SJSA1 (cell line): ENCODE data around the gene INPP5A. TPM values are rescaled to one million over a fixed set of nuclear protein-coding genes. Genes with fewer than 3 reads are reported as not detected.
"Not testable (repeated sequence)": the region's sequence is repeated elsewhere in the genome, so short reads cannot be mapped to it uniquely, and the experiment has no call there.

Source experiments
- DNase-seq, 2 experiments: peaks; one replicate each; pipeline ENCODE4 v3.0.0-alpha.2; 2015 to 2020; ENCODE audit warnings: low spot score in 2 of 2, low read depth in 1 of 2
- H3K27ac ChIP-seq: fragments of 250-450 bp; sonication (Bioruptor Pico); 2 replicates; pipeline ENCODE4 v1.5.1; 2020; ENCODE audit warnings: mild to moderate bottlenecking, moderate library complexity
- H3K27me3 ChIP-seq: fragments of 250-450 bp; sonication (Bioruptor Pico); replicated peaks from 2 replicates; pipeline ENCODE4 v1.5.1; 2020; ENCODE audit warnings: mild to moderate bottlenecking, moderate library complexity
- H3K36me3 ChIP-seq: fragments of 250-450 bp; sonication (Bioruptor Pico); 2 replicates; pipeline ENCODE4 v1.5.1; 2020; ENCODE audit warnings: mild to moderate bottlenecking
- H3K4me1 ChIP-seq: fragments of 250-450 bp; sonication (Bioruptor Pico); replicated peaks from 2 replicates; pipeline ENCODE4 v1.6.1; 2021; ENCODE audit warnings: mild to moderate bottlenecking
- H3K4me3 ChIP-seq: fragments of 250-450 bp; sonication (Bioruptor Pico); 2 replicates; pipeline ENCODE4 v1.5.1; 2020; ENCODE audit warnings: mild to moderate bottlenecking
- H3K9me3 ChIP-seq: fragments of 250-450 bp; sonication (Bioruptor Pico); replicated peaks from 2 replicates; pipeline ENCODE4 v1.5.1; 2020; ENCODE audit warnings: mild to moderate bottlenecking
- total RNA-seq: library from RNA; depleted of rRNA; stranded (reverse); fragments of >200 nt; shearing (Covaris generic); gene quantifications from 2 replicates; pipeline ENCODE4 v1.2.3, GENCODE V29; 2014

Gene INPP5A
- total RNA-seq, 1 experiment from 2014 or later = 56.8 TPM

DNA sequence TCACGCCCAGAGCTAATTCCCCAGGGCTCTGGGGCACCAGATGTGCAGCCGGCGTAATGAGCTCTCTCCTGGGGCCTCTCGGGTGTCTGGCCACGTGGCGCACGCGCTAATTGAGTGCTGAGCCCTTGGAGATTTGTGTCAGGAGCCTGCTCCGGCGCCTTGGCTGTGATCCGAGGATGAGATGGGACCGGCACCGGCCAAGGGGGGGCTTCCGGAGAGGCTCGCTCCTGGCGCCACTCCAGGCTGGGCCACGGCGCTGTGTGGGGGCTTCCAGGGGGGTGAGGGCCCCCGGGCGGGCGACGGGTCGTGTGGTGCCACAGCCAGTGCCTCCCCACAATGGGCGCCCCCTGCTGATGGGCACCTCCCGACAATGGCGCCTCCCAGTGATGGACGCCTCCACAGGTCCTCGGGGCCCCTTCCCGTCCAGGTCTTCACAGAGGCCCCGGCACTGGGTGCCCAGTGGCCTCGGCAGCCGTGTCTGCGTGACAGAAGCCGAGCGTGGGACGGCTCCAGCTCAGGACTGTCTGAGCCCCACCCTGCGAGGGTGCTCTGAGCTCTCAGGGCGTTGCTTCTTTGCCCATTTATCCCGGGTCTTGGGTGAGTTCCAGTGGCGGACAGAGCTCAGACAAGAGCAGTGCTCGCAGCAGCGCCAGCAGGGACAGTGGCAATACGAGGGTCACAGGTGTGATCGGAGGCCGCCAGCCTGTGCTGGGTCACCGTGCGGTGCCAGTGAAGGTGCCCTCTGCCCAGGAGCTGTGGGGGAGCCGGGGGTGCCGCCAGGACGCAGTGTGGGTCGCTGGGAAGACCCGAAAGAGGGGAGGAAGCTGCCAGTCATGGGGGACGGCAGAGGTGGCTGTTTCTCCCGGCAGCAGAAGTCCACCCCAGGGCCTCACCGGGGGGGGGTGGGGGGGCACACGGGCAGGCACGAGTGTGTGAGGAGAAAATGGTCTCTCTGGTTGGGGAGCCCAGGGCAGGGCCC lies 256.6 kb downstream of the INPP5A start:
- DNase-seq = no peak
- H3K27ac ChIP-seq = no peak overlapping the region
- peaks cover 19% of the 10 kb centered on the region for H3K27me3 ChIP-seq
- H3K9me3 ChIP-seq = peaks cover 5% of the 10 kb centered on the region; the same call in 1 of the 2 replicates
- no peaks in the 10 kb centered on the region for H3K36me3 ChIP-seq
- H3K4me3 ChIP-seq = no peak overlapping the region
- H3K4me1 ChIP-seq = peaks cover 7% of the 10 kb centered on the region

DNA sequence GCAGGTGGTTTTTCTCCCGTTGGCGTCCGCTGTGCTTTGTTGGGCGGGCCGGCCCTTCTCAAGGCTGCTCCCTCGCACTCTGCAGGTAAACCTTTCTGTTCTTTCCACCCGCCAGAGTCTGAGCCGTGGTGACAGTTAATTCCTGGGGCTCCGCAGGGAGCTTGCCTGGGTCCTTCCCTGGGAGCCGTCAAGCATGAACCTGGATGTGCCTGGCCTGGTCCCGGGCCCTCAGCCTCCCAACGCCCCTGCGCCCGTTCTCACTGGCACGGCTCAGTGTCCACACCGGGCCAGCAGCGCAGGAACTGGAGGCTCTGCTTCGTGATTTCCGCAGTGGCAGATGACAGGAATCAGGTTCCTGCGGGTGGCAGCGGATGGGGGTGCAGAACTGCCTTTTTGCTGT lies 259.3 kb downstream of the INPP5A start:
- H3K27ac ChIP-seq = no peak overlapping the region
- H3K4me3 ChIP-seq = no peak overlapping the region
- no peak for DNase-seq
- peaks cover 7% of the 10 kb centered on the region for H3K4me1 ChIP-seq
- H3K36me3 ChIP-seq = no peaks in the 10 kb centered on the region
- H3K9me3 ChIP-seq = peaks cover 5% of the 10 kb centered on the region; the same call in 1 of the 2 replicates
- H3K27me3 ChIP-seq = peaks cover 6% of the 10 kb centered on the region; the same call in 1 of the 2 replicates

DNA sequence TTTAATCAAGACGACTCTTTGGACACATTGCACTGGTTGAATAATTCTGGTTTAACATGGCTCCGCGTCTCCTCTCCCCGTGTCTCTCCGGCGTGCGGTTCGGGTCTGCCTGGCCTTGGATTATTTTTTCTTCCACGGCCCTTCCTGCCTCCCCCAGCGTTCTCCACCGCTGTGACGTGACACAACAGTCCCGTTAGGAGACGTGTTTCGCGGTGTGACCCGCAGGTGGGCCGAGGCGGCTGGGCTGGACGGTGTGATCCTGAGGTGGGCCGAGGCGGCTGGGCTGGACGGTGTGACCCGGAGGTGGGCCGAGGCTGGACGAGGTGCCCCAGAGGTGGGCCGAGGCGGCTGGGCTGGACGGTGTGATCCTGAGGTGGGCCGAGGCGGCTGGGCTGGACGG lies 260.4 kb downstream of the INPP5A start:
- H3K36me3 ChIP-seq, H3K4me3 ChIP-seq, H3K4me1 ChIP-seq, DNase-seq, H3K27ac ChIP-seq, H3K9me3 ChIP-seq, H3K27me3 ChIP-seq: not testable (repeated sequence)

DNA sequence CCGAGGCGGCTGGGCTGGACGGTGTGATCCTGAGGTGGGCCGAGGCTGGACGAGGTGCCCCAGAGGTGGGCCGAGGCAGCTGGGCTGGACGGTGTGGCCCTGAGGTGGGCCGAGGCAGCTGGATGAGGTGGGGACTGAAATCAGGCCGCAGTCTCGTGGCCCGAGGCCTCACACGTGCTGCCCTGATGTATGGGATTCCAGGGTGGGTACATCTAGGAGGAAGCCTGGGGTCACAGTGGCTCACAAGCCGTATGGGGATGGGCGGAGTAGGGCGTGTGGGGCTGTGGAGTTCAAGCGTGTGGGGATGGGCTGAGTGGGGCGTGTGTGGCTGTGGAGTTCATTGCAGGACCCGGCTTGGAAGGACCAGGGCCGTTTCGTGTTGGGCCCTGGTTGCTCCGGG lies 260.8 kb downstream of the INPP5A start:
- Histone ChIP-seq H3K36me3 (no peaks in the 10 kb centered on the region), H3K4me1 (peaks cover 7% of the 10 kb centered on the region), H3K9me3 (peaks cover 3% of the 10 kb centered on the region; the same call in 1 of the 2 replicates), H3K27ac (no peak overlapping the region), H3K4me3 (no peak overlapping the region), H3K27me3 (peaks cover 3% of the 10 kb centered on the region; the same call in 1 of the 2 replicates)
- no peak for DNase-seq

DNA sequence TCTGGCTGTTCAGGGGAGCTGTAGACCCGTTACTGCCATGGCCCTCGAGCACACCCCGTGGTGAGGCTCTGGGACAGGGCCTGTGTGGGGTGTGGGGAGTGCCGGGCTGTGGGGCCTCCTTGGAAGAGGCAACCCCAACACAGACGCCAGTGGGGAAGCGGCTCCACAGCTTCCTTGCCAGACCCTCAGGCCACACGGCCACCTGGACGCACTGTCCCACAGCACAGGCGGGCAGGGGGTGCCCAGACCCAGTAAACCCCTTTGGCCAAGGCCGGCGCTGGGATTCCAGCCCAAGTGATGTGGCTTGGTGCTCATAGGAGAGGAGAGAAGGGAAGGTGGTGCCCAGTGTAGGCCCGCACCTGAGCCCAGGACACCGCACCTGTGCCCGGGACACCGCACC lies 261.3 kb downstream of the INPP5A start:
- no peaks in the 10 kb centered on the region for H3K9me3 ChIP-seq
- no peaks in the 10 kb centered on the region for H3K27me3 ChIP-seq
- no peak overlapping the region for H3K4me3 ChIP-seq
- peaks cover 2% of the 10 kb centered on the region for H3K4me1 ChIP-seq
- DNase-seq = no peak
- H3K36me3 ChIP-seq = no peaks in the 10 kb centered on the region
- H3K27ac ChIP-seq = no peak overlapping the region

DNA sequence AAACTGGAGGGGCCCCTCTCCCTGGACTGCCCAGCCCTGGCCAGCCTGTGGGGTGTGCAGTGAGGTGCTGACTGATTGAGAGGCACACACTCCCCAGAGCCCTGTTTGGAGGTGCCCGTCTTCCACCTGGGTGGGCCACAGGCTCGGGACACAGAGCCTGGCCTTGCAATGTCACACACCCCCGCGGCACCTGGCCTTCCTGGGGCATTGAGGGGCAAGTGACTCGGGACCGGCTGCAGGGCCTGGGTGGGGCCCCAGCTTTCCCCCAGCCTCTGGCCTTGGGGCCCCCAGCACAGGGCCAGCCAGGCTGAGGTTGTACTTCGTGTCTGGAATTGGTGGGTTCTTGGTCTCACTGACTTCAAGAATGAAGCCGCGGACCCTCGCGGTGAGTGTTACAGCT lies 262.3 kb downstream of the INPP5A start:
- Histone ChIP-seq H3K4me1 (no peaks in the 10 kb centered on the region), H3K27ac (no peak overlapping the region), H3K27me3 (no peaks in the 10 kb centered on the region), H3K36me3 (no peaks in the 10 kb centered on the region), H3K4me3 (no peak overlapping the region), H3K9me3 (no peaks in the 10 kb centered on the region)
- DNase-seq = no peak

DNA sequence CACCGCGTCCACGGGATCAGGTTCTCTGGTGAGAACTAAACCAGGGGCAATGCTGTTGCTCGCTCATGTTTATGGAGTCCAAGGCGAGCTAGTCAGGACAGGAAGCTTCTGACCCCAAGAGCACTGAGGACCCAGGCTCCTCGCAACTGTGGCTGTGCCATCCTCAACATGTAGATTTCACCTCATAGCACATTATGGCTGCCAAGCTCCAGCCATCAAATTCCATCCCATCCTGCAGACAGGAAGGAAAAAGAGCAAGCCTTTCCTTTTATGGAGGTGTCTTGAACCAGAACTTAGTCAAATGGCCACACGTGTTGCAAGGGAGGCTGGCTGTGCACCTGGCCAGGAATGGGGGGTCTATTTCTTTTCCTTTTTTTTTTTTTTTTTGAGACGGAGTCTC lies 264.5 kb downstream of the INPP5A start:
- H3K9me3 ChIP-seq = no peaks in the 10 kb centered on the region
- H3K4me3 ChIP-seq = no peak overlapping the region
- H3K27me3 ChIP-seq = no peaks in the 10 kb centered on the region; the same call in 1 of the 2 replicates
- no peaks in the 10 kb centered on the region for H3K4me1 ChIP-seq
- no peak for DNase-seq
- H3K36me3 ChIP-seq = no peaks in the 10 kb centered on the region
- no peak overlapping the region for H3K27ac ChIP-seq

DNA sequence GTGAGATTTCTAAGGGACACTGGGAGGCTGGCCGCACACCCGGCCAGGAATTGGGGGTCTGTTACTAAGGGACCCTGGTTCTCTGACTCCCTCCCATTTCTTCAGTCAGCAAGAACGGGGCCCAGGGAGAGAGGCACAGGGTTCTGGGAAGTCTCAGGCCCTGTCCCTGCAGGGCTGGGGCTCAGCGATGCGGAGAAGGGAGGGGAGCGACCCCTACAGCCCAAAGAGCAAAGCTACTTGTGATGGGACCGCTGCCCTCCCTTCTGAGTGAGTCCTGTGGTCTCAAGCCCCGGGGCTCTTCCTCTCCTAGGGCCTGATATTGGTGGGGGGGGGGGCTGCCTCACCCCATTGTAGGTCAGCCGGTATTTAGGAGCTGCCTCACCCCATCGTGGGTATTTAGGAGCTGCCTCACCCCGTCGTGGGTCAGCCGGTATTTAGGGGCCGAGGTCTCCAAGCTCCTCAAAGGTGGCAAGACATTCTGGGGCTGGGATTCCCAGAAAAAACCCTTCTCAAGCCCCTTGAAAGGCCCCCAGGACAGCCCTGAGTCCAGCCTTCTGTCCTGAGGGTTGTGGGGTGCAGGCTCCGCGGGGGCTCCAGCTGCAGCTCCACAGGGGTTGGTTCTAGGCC lies 265.2 kb downstream of the INPP5A start:
- no peak overlapping the region for H3K27ac ChIP-seq
- no peaks in the 10 kb centered on the region; the same call in 1 of the 2 replicates for H3K27me3 ChIP-seq
- no peak for DNase-seq

DNA sequence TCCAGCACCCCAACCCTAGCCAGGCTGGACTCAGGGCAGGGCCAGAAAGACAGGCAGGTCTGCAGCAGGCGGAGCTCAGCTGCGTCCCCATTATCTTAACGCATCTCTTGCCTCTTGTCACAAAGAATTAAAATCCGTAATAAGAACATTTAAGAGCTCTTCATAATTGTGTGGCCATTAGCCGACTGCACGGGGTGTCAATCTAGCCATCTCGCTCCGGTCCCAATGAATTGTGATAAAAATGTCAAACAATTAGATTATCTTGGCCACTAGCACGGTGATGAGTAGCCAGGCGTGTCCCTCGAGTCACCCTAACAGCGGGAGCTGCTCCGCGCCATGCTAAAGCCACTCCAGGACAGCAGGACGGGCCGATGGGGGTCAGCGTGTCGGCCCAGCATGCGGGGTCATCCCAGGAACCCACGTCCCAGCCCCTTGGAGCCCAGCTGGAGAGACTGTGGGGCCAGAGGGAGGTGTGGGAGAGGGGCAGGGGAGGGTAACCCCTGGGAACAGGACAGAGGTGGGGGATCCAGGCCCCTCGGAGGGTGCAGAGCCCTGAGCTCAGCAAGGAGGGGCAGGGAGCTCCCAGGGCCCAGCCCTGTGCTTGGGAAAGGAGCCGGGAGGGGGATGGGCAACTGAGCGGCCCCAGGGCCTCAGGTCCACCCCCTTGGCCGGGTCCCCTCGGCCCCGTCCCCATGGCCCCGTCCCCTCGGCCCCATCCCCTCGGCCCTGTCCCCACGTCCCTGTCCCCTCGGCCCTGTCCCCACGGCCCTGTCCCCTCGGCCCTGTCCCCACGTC lies 266.0 kb downstream of the INPP5A start:
- Histone ChIP-seq H3K4me3 (no peak overlapping the region), H3K9me3 (no peaks in the 10 kb centered on the region), H3K36me3 (no peaks in the 10 kb centered on the region), H3K4me1 (no peaks in the 10 kb centered on the region), H3K27ac (no peak overlapping the region), H3K27me3 (no peaks in the 10 kb centered on the region; the same call in 1 of the 2 replicates)
- DNase-seq = no peak

More for the DNA sequence above, 265.2 kb downstream of the INPP5A start:
- H3K36me3 ChIP-seq = no peaks in the 10 kb centered on the region
- H3K4me1 ChIP-seq = no peaks in the 10 kb centered on the region
- no peak overlapping the region for H3K4me3 ChIP-seq
- no peaks in the 10 kb centered on the region for H3K9me3 ChIP-seq

DNA sequence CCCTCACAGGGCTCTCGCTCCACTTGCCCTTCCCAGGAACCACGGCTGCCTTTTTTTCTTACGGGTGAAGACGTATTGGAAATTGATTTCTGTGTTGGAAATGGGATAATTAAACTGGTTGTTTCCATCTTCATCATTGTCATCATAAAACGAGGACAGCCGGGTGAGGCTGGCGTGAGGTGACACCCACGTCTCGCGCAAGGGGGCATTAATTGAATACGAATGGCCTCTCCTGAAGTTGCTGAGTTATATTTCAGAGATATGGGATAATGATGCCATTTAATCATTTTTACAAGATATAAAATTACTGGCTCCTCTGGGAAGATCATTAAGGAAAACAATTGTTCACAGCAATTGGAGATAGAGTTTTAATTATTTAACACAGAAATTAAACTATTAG lies 266.7 kb downstream of the INPP5A start:
- H3K4me3 ChIP-seq = no peak overlapping the region
- no peak overlapping the region for H3K27ac ChIP-seq
- no peaks in the 10 kb centered on the region for H3K36me3 ChIP-seq
- H3K4me1 ChIP-seq = no peaks in the 10 kb centered on the region
- no peaks in the 10 kb centered on the region for H3K9me3 ChIP-seq
- H3K27me3 ChIP-seq = no peaks in the 10 kb centered on the region; the same call in 1 of the 2 replicates
- no peak for DNase-seq

DNA sequence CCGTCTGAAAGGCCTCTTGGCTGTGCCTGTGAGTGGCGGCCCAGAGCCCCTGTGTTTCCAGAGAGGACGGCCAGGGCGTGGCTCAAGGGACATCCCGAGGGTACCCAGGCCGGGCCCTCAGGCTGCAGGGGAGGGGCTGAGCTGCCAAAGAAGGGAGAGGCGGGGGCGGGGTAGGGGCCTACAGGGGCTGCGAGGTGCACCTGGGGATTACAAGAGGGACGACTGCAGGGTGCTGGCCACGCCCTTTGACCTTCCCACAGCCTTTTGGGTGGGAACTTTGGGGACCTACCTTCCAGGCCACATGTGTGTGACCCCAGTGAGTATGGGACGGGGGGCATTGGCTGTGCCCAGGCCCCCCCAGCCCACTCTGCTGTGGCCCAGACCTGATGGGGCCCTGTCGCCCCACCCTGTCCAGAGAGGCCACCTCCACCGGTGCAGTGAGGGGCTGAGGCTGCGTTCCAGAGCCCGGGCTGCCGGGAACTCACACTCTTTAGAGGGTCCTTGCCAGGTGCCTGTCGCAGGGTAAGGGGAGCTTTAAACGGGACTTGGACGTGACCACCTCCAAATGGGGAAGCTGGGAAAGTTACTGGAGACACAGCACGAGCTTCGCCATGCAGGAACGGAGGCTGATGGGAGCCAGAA lies 267.3 kb downstream of the INPP5A start:
- Histone ChIP-seq H3K4me1 (no peaks in the 10 kb centered on the region), H3K36me3 (no peaks in the 10 kb centered on the region), H3K27ac (no peak overlapping the region), H3K27me3 (no peaks in the 10 kb centered on the region; the same call in 1 of the 2 replicates), H3K4me3 (no peak overlapping the region), H3K9me3 (no peaks in the 10 kb centered on the region)
- DNase-seq = no peak

DNA sequence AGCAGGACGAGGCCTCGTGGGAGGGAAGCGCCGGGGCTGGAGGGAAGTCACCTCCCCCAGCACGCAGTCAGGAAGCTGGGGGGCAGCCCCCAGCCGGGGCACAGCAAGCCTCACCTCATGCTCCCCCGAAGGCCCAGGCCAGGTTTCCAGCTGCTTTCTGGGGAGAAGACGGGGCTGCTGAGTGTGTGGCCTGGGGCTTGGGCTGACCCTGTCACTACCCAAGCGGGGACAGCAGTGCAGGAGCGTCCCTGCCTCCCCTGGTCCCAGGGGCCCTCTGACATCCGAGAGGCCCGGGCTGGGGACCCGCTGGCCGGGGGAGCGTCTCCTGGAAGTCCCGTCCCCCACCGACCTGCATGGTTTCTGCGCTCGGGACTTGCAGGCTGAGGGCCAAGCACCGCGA lies 268.0 kb downstream of the INPP5A start:
- H3K27me3 ChIP-seq = no peaks in the 10 kb centered on the region; the same call in 1 of the 2 replicates
- no peaks in the 10 kb centered on the region for H3K9me3 ChIP-seq
- DNase-seq = no peak
- H3K36me3 ChIP-seq = no peaks in the 10 kb centered on the region
- no peak overlapping the region for H3K27ac ChIP-seq
- H3K4me1 ChIP-seq = no peaks in the 10 kb centered on the region
- no peak overlapping the region for H3K4me3 ChIP-seq

DNA sequence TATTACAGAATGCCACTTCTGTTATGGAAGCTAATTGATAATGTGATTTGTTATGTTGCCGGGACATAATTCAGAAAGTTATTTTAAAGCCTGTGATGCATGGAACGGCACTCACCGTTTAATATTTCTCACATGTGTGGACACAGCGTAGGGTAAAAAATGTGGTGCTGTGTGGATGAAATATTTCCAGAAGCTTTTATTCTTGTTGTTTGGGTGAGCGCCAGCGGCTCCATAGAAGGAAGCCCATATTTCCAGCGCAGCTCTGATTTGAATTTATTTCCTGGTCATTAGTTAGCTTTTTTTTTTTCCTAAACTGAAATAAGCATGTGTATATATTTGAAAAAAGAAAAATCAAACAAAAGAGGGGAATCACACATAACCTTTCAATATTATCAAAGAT lies 268.5 kb downstream of the INPP5A start:
- Histone ChIP-seq H3K9me3 (no peaks in the 10 kb centered on the region), H3K27me3 (no peaks in the 10 kb centered on the region; the same call in 1 of the 2 replicates), H3K4me3 (no peak overlapping the region), H3K36me3 (no peaks in the 10 kb centered on the region), H3K4me1 (no peaks in the 10 kb centered on the region), H3K27ac (no peak overlapping the region)
- DNase-seq = no peak
